CD4-positive, CD25-positive, alpha-beta regulatory T cell (primary cell): ENCODE data around the gene HTD2. TPM values are rescaled to one million over a fixed set of nuclear protein-coding genes. Genes with fewer than 3 reads are reported as not detected.

ENCODE experiments used
- ATAC-seq, 2 donors: fragments of 150-1000 bp; cut with Tn5 transposase; one replicate each; pipeline ENCODE4 v1.10.0; 2021; ENCODE audit warnings: low read depth in 2 of 2, moderate number of reproducible peaks in 2 of 2, moderate library complexity in 1 of 2
- DNase-seq, 3 donors: peaks; one replicate each; pipeline versions ENCODE4 v3.0.0 to v3.0.0-alpha.2; 2012 to 2022; ENCODE audit warnings: mixed read lengths in 1 of 3
- H3K27ac ChIP-seq: one replicate; pipeline ENCODE4 v1.7.0; 2013; ENCODE audit warnings: mild to moderate bottlenecking, low read length; ENCODE audit not compliant: insufficient read depth, poor library complexity, severe bottlenecking
- H3K27me3 ChIP-seq: one replicate; pipeline ENCODE4 v1.7.0; 2013; ENCODE audit warnings: low read length; ENCODE audit not compliant: control insufficient read depth, insufficient read depth
- H3K36me3 ChIP-seq: one replicate; pipeline ENCODE4 v1.7.0; 2013; ENCODE audit warnings: mild to moderate bottlenecking, low read length, moderate library complexity; ENCODE audit not compliant: control insufficient read depth, insufficient read depth
- H3K4me1 ChIP-seq: 2 replicates; pipeline ENCODE4 v1.7.0; 2013; ENCODE audit warnings: mild to moderate bottlenecking, low read length; ENCODE audit not compliant: insufficient read depth, control insufficient read depth, poor library complexity, severe bottlenecking
- H3K4me3 ChIP-seq: one replicate; pipeline ENCODE4 v1.7.0; 2013; ENCODE audit warnings: low read depth, mild to moderate bottlenecking, low read length, moderate library complexity
- H3K9me3 ChIP-seq, 2 experiments: 1 replicate in 1 of 2; 2 replicates in 1 of 2; pipeline ENCODE4 v1.7.0; 2013; ENCODE audit warnings: low read length in 2 of 2, mild to moderate bottlenecking in 1 of 2, moderate library complexity in 1 of 2; ENCODE audit not compliant: control insufficient read depth in 2 of 2
- H3K27ac Mint-ChIP-seq, 3 donors: one replicate each; pipeline ENCODE4 v1.8.0; 2020 to 2022; ENCODE audit warnings: mild to moderate bottlenecking in 3 of 3, mixed read lengths in 3 of 3, moderate library complexity in 2 of 3
- H3K27me3 Mint-ChIP-seq: one replicate; pipeline ENCODE4 v1.8.0; 2022; ENCODE audit warnings: mild to moderate bottlenecking, mixed read lengths
- H3K36me3 Mint-ChIP-seq: one replicate; pipeline ENCODE4 v1.8.0; 2020; ENCODE audit warnings: mixed read lengths
- H3K4me1 Mint-ChIP-seq, 4 donors: one replicate each; pipeline ENCODE4 v1.8.0; 2020 to 2022; ENCODE audit warnings: mixed read lengths in 4 of 4, mild to moderate bottlenecking in 1 of 4
- H3K4me3 Mint-ChIP-seq, 4 donors: one replicate each; pipeline ENCODE4 v1.8.0; 2020 to 2022; ENCODE audit warnings: mild to moderate bottlenecking in 4 of 4, mixed read lengths in 4 of 4, moderate library complexity in 3 of 4
- H3K9me3 Mint-ChIP-seq, 7 donors: one replicate each; pipeline ENCODE4 v1.8.0; 2020 to 2022; ENCODE audit warnings: mixed read lengths in 7 of 7, mild to moderate bottlenecking in 3 of 7, moderate library complexity in 2 of 7
- polyA plus RNA-seq, 4 donors: library from polyadenylated mRNA; unstranded; fragments of 300-500 nt; fragmentation: Illumina TruSeq; gene quantifications; one replicate each; pipeline ENCODE4 v1.2.3, GENCODE V29; 2021
- total RNA-seq: library from RNA; stranded (reverse); gene quantifications from one replicate; pipeline ENCODE4 v1.2.3, GENCODE V29; 2022

The HTD2 gene
- total and polyA plus RNA-seq, 5 donors from 2014 or later, result 9.7 to 29.5 (median 20.6) TPM

DNA sequence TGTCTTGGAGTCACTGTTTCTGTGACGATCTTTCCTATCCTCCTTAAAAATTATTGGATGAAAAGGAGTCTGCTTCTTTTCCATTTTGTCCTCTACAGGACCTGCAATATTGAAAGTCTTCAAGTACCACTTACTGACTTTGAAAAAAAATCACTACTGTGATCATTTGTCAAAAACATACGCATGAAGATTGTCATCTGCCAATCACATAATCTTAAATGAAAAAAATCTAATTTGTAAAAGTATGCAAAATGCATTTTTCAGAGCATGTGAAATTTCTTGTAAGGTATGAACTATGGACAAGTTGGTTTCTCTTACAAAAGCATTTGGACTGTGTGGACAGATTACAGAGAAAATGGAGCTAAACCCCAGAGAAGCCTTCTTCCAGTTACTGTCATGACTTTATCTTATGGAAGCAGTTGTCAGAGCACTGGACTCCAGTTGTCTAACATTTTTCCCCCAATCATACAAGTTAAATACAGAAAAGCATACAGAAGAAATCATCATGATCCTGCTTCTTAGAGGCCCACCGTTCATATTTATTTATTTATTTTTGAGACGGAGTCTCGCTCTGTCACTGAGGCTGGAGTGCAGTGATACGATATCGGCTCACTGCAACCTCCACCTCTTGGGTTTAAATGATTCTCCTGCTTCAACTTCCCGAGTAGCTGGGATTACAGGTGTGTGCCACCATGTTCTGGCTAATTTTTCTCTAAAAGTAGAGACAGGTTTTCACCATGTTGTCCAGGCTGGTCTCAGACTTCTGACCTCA is 23.0 kb downstream of the HTD2 start:
- no peak for DNase-seq
- H3K27ac Mint-ChIP-seq, result peak overlapping the region in 1 of 3 donors; percentile 42
- no peaks in the 10 kb centered on the region for H3K36me3 Mint-ChIP-seq
- no peak overlapping the region for H3K4me3 Mint-ChIP-seq
- H3K27me3 ChIP-seq, result no peaks in the 10 kb centered on the region
- H3K4me1 Mint-ChIP-seq, result peaks cover 13 to 34% (median 20%) of the 10 kb centered on the region in 4 donors
- H3K27ac ChIP-seq, result no peak overlapping the region
- ATAC-seq, result no peak
- no peak overlapping the region for H3K4me3 ChIP-seq
- H3K27me3 Mint-ChIP-seq, result peaks cover 5% of the 10 kb centered on the region
- H3K9me3 Mint-ChIP-seq, result peaks cover 0 to 1% (median 0%) of the 10 kb centered on the region in 7 donors
- peaks cover 25% of the 10 kb centered on the region for H3K4me1 ChIP-seq
- no peaks in the 10 kb centered on the region for H3K36me3 ChIP-seq
- H3K9me3 ChIP-seq, result no peaks in the 10 kb centered on the region

- H3K9me3 ChIP-seq, result no peaks in the 10 kb centered on the region
- H3K4me3 ChIP-seq, result no peak overlapping the region
- no peaks in the 10 kb centered on the region for H3K27me3 ChIP-seq
- Mint-ChIP-seq H3K4me1 (peaks cover 14 to 35% (median 22%) of the 10 kb centered on the region in 4 donors), H3K9me3 (peaks cover 0 to 1% (median 0%) of the 10 kb centered on the region in 7 donors), H3K4me3 (peak overlapping the region in 1 of 4 donors; percentile 84), H3K36me3 (no peaks in the 10 kb centered on the region), H3K27me3 (peaks cover 5% of the 10 kb centered on the region), H3K27ac (peak overlapping the region in 1 of 3 donors; percentile 42)
- ATAC-seq (no peak), DNase-seq (no peak)
- H3K4me1 ChIP-seq, result peaks cover 27% of the 10 kb centered on the region
- no peak overlapping the region for H3K27ac ChIP-seq
- no peaks in the 10 kb centered on the region for H3K36me3 ChIP-seq
These were observed 23.6 kb downstream of the HTD2 start for GRCh38 chr3:58329922-58330413.

DNA sequence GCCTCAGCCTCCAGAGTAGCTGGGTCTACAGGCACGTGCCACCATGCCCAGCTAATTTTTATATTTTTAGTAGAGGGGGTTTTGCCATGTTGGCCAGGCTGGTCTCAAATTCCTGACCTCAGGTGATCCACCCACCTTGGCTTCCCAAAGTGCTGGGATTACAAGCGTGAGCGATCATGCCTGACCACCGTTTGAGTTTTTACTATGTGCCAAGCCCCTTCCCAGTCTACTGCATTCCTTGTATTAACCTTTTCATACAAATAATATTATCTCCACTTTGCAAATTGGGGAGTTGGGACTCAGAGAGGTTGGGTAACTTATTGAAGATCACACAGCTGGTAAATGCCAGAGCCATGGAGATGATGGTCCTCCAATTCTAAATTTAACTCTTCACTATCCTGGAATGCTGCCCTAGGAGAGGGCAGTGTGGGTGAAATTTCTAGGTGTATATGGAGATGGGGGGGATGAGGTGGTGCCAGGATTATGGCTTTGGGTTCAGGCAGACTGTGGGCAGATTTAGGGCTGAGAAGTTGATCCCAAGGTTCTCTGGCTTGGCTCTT is 25.4 kb downstream of the HTD2 start:
- no peak overlapping the region for H3K27ac ChIP-seq
- no peaks in the 10 kb centered on the region for H3K36me3 Mint-ChIP-seq
- H3K4me1 ChIP-seq, result peaks cover 29% of the 10 kb centered on the region
- H3K27me3 Mint-ChIP-seq, result peaks cover 5% of the 10 kb centered on the region
- no peak overlapping the region for H3K27ac Mint-ChIP-seq
- H3K9me3 ChIP-seq, result no peaks in the 10 kb centered on the region
- H3K4me1 Mint-ChIP-seq, result peaks cover 19 to 39% (median 32%) of the 10 kb centered on the region in 4 donors
- no peaks in the 10 kb centered on the region for H3K27me3 ChIP-seq
- H3K9me3 Mint-ChIP-seq, result peaks cover 0 to 1% (median 0%) of the 10 kb centered on the region in 7 donors
- no peak for ATAC-seq
- H3K36me3 ChIP-seq, result no peaks in the 10 kb centered on the region
- DNase-seq, result no peak
- H3K4me3 ChIP-seq, result no peak overlapping the region
- peak overlapping the region; percentile 54 to 84 (median 78) for H3K4me3 Mint-ChIP-seq

- Mint-ChIP-seq H3K27ac (peak within 1 kb of the TSS; percentile 65 to 96 (median 95)), H3K27me3 (peaks cover 5% of the 10 kb centered on the region), H3K4me1 (peaks cover 19 to 45% (median 38%) of the 10 kb centered on the region in 4 donors), H3K9me3 (peaks cover 0 to 1% (median 0%) of the 10 kb centered on the region in 7 donors), H3K36me3 (peaks cover under 1% of the 10 kb centered on the region), H3K4me3 (peak within 1 kb of the TSS; percentile 99 to 100 (median 100))
- Histone ChIP-seq H3K4me3 (peak within 1 kb of the TSS; percentile 83), H3K4me1 (peaks cover 29% of the 10 kb centered on the region), H3K27ac (no peak within 1 kb of the TSS), H3K36me3 (no peaks in the 10 kb centered on the region), H3K9me3 (no peaks in the 10 kb centered on the region), H3K27me3 (no peaks in the 10 kb centered on the region)
- ATAC-seq (peak; percentile 93 to 97), DNase-seq (peak; percentile 65 to 84 (median 80))
These were observed 26.4 kb downstream of the HTD2 start, which contains the start of gene PXK for GRCh38 chr3:58332575-58333188. Gene PXK (plus strand): TSS chr3:58332892. CDS start chr3:58332989, 97 bp downstream.

DNA sequence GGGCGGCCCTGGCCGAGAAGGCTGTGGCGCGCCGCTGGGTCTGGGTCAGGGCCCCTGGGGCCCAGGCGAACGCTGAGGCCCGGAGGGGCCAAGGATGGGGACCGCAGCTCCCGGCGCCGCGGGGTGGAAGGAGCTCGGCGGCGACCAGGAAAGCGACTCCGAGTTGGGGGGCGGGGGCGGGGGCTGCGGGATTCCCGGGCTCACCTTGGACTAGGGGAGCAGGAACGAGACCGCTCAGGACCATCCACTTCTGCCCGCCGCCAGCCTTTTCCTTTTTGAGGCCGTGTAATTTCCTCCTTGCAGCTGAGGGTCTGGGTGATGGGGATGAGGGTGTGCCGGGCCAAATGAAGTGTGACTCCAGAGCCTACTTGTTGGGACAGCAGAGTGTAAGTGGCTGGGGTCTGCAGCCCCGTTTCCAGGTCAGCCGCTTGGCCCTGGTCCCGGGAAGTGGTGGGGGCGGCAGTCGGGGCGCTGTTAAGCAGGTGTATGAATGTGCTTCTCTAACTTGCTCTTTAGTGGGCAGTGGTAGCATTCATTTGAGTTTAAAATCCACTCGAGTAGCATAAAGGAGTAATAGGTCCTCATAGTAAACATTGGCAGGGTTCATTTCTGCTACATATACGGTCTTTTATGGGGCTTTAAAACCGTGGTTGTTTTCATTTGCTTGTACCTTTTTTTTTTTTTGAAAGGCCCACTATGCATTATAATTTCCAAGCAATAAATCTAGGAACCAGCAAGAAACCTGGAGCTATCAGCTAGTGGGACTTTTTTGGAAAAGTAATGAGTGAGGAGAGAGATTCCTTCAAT is 27.1 kb downstream of the HTD2 start:
- peaks cover 19 to 45% (median 38%) of the 10 kb centered on the region in 4 donors for H3K4me1 Mint-ChIP-seq
- peaks cover 0 to 1% (median 0%) of the 10 kb centered on the region in 7 donors for H3K9me3 Mint-ChIP-seq
- DNase-seq, result peak in 2 of 3 donors; percentile 22 to 56
- H3K4me1 ChIP-seq, result peaks cover 29% of the 10 kb centered on the region
- peak overlapping the region; percentile 83 for H3K4me3 ChIP-seq
- no peaks in the 10 kb centered on the region for H3K27me3 ChIP-seq
- H3K27ac ChIP-seq, result no peak overlapping the region
- peaks cover 3% of the 10 kb centered on the region for H3K36me3 Mint-ChIP-seq
- H3K36me3 ChIP-seq, result no peaks in the 10 kb centered on the region
- H3K27ac Mint-ChIP-seq, result peak overlapping the region; percentile 65 to 96 (median 95)
- H3K27me3 Mint-ChIP-seq, result peaks cover 5% of the 10 kb centered on the region
- no peaks in the 10 kb centered on the region for H3K9me3 ChIP-seq
- peak; percentile 13 to 25 for ATAC-seq
- peak overlapping the region; percentile 99 to 100 (median 100) for H3K4me3 Mint-ChIP-seq

DNA sequence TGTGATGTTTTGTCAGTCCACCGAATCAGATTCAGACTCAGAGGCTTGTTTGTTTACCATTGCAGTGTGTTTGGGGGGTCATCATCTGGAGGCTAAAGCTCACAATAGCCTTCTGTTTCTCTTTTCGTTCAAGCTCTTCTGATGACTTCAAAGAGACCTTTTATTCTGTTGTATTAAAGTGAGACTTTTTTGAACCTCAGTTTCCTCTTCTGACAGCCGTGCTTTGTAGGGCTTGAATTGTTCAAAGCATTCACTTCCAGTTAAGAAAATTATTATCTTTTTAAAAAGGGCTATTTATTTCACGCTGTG is 27.6 kb downstream of the HTD2 start:
- Mint-ChIP-seq H3K9me3 (no peaks in the 10 kb centered on the region), H3K27me3 (peaks cover 5% of the 10 kb centered on the region), H3K27ac (peak overlapping the region; percentile 65 to 96 (median 95)), H3K4me1 (peaks cover 19 to 45% (median 39%) of the 10 kb centered on the region in 4 donors), H3K4me3 (peak overlapping the region; percentile 99 to 100 (median 100)), H3K36me3 (peaks cover 5% of the 10 kb centered on the region)
- no peaks in the 10 kb centered on the region for H3K9me3 ChIP-seq
- H3K4me1 ChIP-seq, result peaks cover 29% of the 10 kb centered on the region
- no peaks in the 10 kb centered on the region for H3K27me3 ChIP-seq
- no peak overlapping the region for H3K27ac ChIP-seq
- no peaks in the 10 kb centered on the region for H3K36me3 ChIP-seq
- DNase-seq (no peak), ATAC-seq (no peak)
- H3K4me3 ChIP-seq, result peak overlapping the region; percentile 83

GRCh38 chr3:58334506-58334884 is 28.2 kb downstream of the HTD2 start:
- DNase-seq (no peak), ATAC-seq (no peak)
- peak overlapping the region; percentile 58 to 100 (median 100) for H3K4me3 Mint-ChIP-seq
- H3K4me1 ChIP-seq, result peaks cover 29% of the 10 kb centered on the region
- H3K4me3 ChIP-seq, result peak overlapping the region; percentile 83
- H3K27me3 ChIP-seq, result no peaks in the 10 kb centered on the region
- H3K9me3 Mint-ChIP-seq, result no peaks in the 10 kb centered on the region
- peaks cover 5% of the 10 kb centered on the region for H3K27me3 Mint-ChIP-seq
- H3K36me3 ChIP-seq, result no peaks in the 10 kb centered on the region
- H3K4me1 Mint-ChIP-seq, result peaks cover 19 to 45% (median 40%) of the 10 kb centered on the region in 4 donors
- H3K9me3 ChIP-seq, result no peaks in the 10 kb centered on the region
- H3K27ac Mint-ChIP-seq, result peak overlapping the region in 1 of 3 donors; percentile 43
- H3K27ac ChIP-seq, result no peak overlapping the region
- H3K36me3 Mint-ChIP-seq, result peaks cover 7% of the 10 kb centered on the region
